Endothelial cell of umbilical vein (primary cell): ENCODE results near the gene NSG2.

ENCODE experiments used
- CTCF ChIP-seq, 2 donors: IDR thresholded peaks; 1 replicate in 1 of 2; 2 replicates in 1 of 2; pipeline ENCODE4 v1.5.1; 2011; ENCODE audit warnings: low read length in 2 of 2, mild to moderate bottlenecking in 2 of 2, moderate library complexity in 2 of 2, control low read depth in 1 of 2, inconsistent platforms in 1 of 2, low read depth in 1 of 2; ENCODE audit not compliant: insufficient read depth in 1 of 2; ENCODE audit errors: extremely low read depth in 1 of 2
- EZH2 ChIP-seq: IDR thresholded peaks from 2 replicates; pipeline ENCODE4 v1.6.1; 2012; ENCODE audit warnings: borderline replicate concordance, low read depth, mild to moderate bottlenecking, moderate library complexity, low read length, inconsistent platforms; ENCODE audit not compliant: severe bottlenecking
- GATA2 ChIP-seq: IDR thresholded peaks from 2 replicates; pipeline ENCODE4 v1.7.0; 2011; ENCODE audit warnings: low read depth, mild to moderate bottlenecking, moderate library complexity, mixed read lengths, low read length; ENCODE audit not compliant: insufficient read length, insufficient read depth
- JUN ChIP-seq: IDR thresholded peaks from 2 replicates; pipeline ENCODE4 v1.6.1; 2011; ENCODE audit warnings: borderline replicate concordance, low read depth; ENCODE audit not compliant: insufficient read length, insufficient read depth
- MAX ChIP-seq: IDR thresholded peaks from 2 replicates; pipeline ENCODE4 v1.6.1; 2011; ENCODE audit not compliant: insufficient read depth, insufficient read length
- MYC ChIP-seq: IDR thresholded peaks from one replicate; pipeline ENCODE4 v1.6.1; 2011; ENCODE audit warnings: mild to moderate bottlenecking, low read depth, low read length
- POLR2A ChIP-seq: IDR thresholded peaks from 2 replicates; pipeline ENCODE4 v1.6.1; 2012; ENCODE audit warnings: low read depth, mild to moderate bottlenecking, control low read depth, low read length

- TF ChIP-seq MAX (no peak), CTCF (IDR thresholded peaks at IDR 0.05; ENCODE audit: extremely low read depth in 1 of 2, insufficient read depth in 1 of 2, low read depth in 1 of 2, low read length in 2 of 2) (no peak), JUN (no peak), EZH2 (no peak), MYC (no peak), POLR2A (no peak), GATA2 (no peak)
These were observed 95.0 kb downstream of the NSG2 start for GRCh38 chr5:174140452-174141020.
